BJ (cell line): ENCODE results near the gene C20orf144. TPM values are rescaled to one million over a fixed set of nuclear protein-coding genes. Genes with fewer than 3 reads are reported as not detected.

Source experiments
- CTCF ChIA-PET: fragments of 350-600 bp; formaldehyde crosslinking; extraction: SDS; loops from one replicate; lab custom pipeline; 2021; ENCODE audit warnings: antibody characterized with exemption, inconsistent platforms; lab: Yijun Ruan, JAX
- POLR2A ChIA-PET: fragments of 300-600 bp; sonication (Branson Sonifier 250); formaldehyde crosslinking; extraction: SDS; loops from one replicate; lab custom pipeline; 2021; ENCODE audit warnings: antibody characterized with exemption; lab: Charles Lee
- DNase-seq: peaks from one replicate; pipeline ENCODE4 v3.0.0-alpha.2; 2011; ENCODE audit warnings: low read depth
- H3K27me3 ChIP-seq: 2 replicates; pipeline ENCODE4 v1.6.0; 2011; ENCODE audit warnings: low read length; ENCODE audit not compliant: control insufficient read depth, insufficient read depth
- H3K36me3 ChIP-seq: 2 replicates; pipeline ENCODE4 v1.5.1; 2011; ENCODE audit warnings: low read length; ENCODE audit not compliant: control insufficient read depth, insufficient read depth
- H3K4me3 ChIP-seq: 2 replicates; pipeline ENCODE4 v1.5.1; 2011; ENCODE audit warnings: low read depth, mild to moderate bottlenecking, control low read depth, low read length
- CTCF ChIP-seq: IDR thresholded peaks from 2 replicates; pipeline ENCODE4 v1.5.1; 2011; ENCODE audit warnings: low read depth, mild to moderate bottlenecking, control low read depth, inconsistent platforms, low read length, moderate library complexity; ENCODE audit not compliant: insufficient read depth
- polyA plus RNA-seq: library from polyadenylated mRNA; depleted of rRNA; stranded (reverse); fragments of >200 nt; gene quantifications from 2 replicates; pipeline ENCODE4 v1.2.3, GENCODE V29; 2011

Gene C20orf144
- polyA plus RNA-seq, 1 experiment, result 0.22 TPM

DNA sequence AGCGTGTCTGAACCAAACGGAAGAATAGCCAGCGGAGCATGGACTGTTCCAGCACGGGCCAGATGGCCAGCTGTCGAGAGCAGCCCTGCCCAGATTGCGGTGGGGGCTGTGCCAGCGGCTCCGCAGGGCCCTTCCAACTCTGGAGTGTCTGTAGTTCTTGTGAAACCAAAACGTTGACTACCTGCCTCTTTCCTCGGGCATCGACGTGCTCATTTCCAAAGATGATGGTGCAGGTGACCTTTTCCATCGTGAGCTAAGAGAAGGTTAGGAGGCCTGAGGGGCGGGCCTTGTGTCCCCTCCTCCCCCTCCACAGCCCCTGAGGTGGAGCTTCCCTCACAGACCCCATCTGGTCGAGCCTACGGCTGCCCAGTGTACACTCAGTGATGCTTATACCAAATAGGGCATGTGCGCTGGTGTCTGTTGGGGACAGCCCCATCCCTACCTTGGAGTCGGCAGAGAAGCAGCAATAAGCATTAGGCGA lies 12.9 kb upstream of the C20orf144 start:
- CTCF ChIA-PET, result interaction anchor here (0.5 to 1.2 kb wide), 3 partner anchors 195 to 503 kb away, joined by 3 read pairs; no protein-coding TSS in a partner anchor
- no peak for TF ChIP-seq CTCF
- POLR2A ChIA-PET, result no interaction called here
- DNase-seq, result no peak
- Histone ChIP-seq H3K27me3 (no peaks in the 10 kb centered on the region), H3K36me3 (peaks cover 6% of the 10 kb centered on the region), H3K4me3 (no peak overlapping the region)

DNA sequence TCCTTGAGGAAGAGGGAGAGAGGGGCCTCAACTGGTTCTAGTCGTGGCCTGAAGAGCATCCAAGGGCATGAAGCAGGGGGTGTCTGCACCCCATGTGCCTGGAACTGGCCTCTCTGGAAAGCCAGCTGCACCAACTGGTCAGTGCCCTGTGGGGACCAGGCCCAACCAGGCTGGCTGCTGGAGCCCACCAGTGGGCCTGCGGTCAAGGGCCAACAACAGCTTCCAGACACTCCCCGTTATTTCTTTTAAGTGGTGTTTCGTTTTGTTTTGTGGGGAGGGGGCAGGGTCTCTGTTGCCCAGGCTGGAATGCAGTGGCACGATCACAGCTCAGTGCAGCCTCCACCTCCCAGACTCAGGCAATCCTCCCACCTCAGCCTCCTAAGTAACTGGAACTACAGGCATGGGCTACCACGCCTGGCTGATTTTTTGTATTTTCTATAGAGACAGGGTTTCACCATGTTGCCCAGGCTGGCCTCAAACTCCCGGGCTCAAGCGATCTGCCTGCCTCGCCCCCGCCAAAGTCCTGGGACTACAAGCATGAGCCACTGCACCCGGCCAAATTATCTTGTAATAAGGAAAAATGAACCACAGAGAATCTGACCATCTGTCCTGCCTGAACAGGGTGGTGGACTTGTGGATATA lies 11.9 kb upstream of the C20orf144 start:
- Histone ChIP-seq H3K4me3 (no peak overlapping the region), H3K27me3 (no peaks in the 10 kb centered on the region), H3K36me3 (peaks cover 1% of the 10 kb centered on the region; the same call in 1 of the 2 replicates)
- ChIA-PET CTCF (interaction anchor here (1.2 kb wide), 1 partner anchor 196 kb away, joined by 3 read pairs; no protein-coding TSS in a partner anchor), POLR2A (no interaction called here)
- no peak for DNase-seq
- no peak for TF ChIP-seq CTCF

GRCh38 chr20:33650753-33651561 lies 11.2 kb upstream of the C20orf144 start:
- H3K27me3 ChIP-seq, result no peaks in the 10 kb centered on the region
- no peak for DNase-seq
- H3K4me3 ChIP-seq, result no peak overlapping the region
- CTCF ChIA-PET, result interaction anchor here (0.9 to 1.3 kb wide), 4 partner anchors 10 to 193 kb away, joined by 3 to 5 read pairs (median 4); no protein-coding TSS in a partner anchor
- TF ChIP-seq CTCF, result no peak
- POLR2A ChIA-PET, result no interaction called here
- H3K36me3 ChIP-seq, result no peaks in the 10 kb centered on the region

GRCh38 chr20:33651562-33652048 lies 10.5 kb upstream of the C20orf144 start:
- no peak for TF ChIP-seq CTCF
- CTCF ChIA-PET, result interaction anchor here (0.9 to 1.3 kb wide), 6 partner anchors 10 to 198 kb away, joined by 3 to 6 read pairs (median 4); no protein-coding TSS in a partner anchor
- no peaks in the 10 kb centered on the region for H3K27me3 ChIP-seq
- DNase-seq, result no peak
- H3K36me3 ChIP-seq, result no peaks in the 10 kb centered on the region
- POLR2A ChIA-PET, result no interaction called here
- H3K4me3 ChIP-seq, result no peak overlapping the region
